CD4-positive, alpha-beta T cell (primary cell): ENCODE measurements around the gene DMXL2. TPM values are rescaled to one million over a fixed set of nuclear protein-coding genes. Genes with fewer than 3 reads are reported as not detected.
"Not testable (repeated sequence)": the region's sequence is repeated elsewhere in the genome, so short reads cannot be mapped to it uniquely, and the experiment has no call there.

Experiments used
- ATAC-seq: fragments of 200-7000 bp; cut with Tn5 transposase; one replicate; pipeline ENCODE4 v1.10.0; 2022; ENCODE audit warnings: mild to moderate bottlenecking; ENCODE audit not compliant: poor library complexity
- CTCF ChIA-PET: fragments of 350-600 bp; sonication (Branson Sonifier 250); formaldehyde crosslinking; loops from one replicate; lab custom pipeline; 2021; ENCODE audit warnings: antibody characterized with exemption, inconsistent platforms; lab: Charles Lee
- POLR2A ChIA-PET: fragments of 350-600 bp; sonication (Branson Sonifier 250); formaldehyde crosslinking; loops from one replicate; lab custom pipeline; 2021; ENCODE audit warnings: antibody characterized with exemption, inconsistent platforms; lab: Charles Lee
- DNase-seq, 14 experiments: peaks; one replicate each; pipeline ENCODE4 v3.0.0-alpha.2; 2013 to 2020; ENCODE audit warnings: mixed read lengths in 2 of 14
- H3K27ac ChIP-seq, 2 donors: one replicate each; pipeline versions ENCODE4 v1.5.1 to v1.7.0; 2013; ENCODE audit warnings: low read length in 2 of 2, low read depth in 1 of 2, mild to moderate bottlenecking in 1 of 2
- H3K27me3 ChIP-seq, 2 experiments: 1 replicate in 1 of 2; 2 replicates in 1 of 2; pipeline versions ENCODE4 v1.6.1 to v1.7.0; 2013; ENCODE audit warnings: low read length in 2 of 2, control low read depth in 1 of 2, mild to moderate bottlenecking in 1 of 2, moderate library complexity in 1 of 2; ENCODE audit not compliant: insufficient read depth in 2 of 2, control insufficient read depth in 1 of 2
- H3K36me3 ChIP-seq: one replicate; pipeline ENCODE4 v1.6.1; 2013; ENCODE audit warnings: low read length, control low read depth; ENCODE audit not compliant: insufficient read depth
- H3K4me1 ChIP-seq: one replicate; pipeline ENCODE4 v1.6.1; 2013; ENCODE audit warnings: low read length, control low read depth; ENCODE audit not compliant: insufficient read depth
- H3K4me3 ChIP-seq: one replicate; pipeline ENCODE4 v1.5.1; 2013; ENCODE audit warnings: mild to moderate bottlenecking, low read length, moderate library complexity
- H3K9me3 ChIP-seq, 2 experiments: 1 replicate in 1 of 2; 2 replicates in 1 of 2; pipeline versions ENCODE4 v1.6.1 to v1.7.0; 2013; ENCODE audit warnings: low read length in 2 of 2, mild to moderate bottlenecking in 2 of 2, control low read depth in 1 of 2, moderate library complexity in 1 of 2; ENCODE audit not compliant: control insufficient read depth in 1 of 2, insufficient read depth in 1 of 2
- H3K27ac Mint-ChIP-seq: one replicate; pipeline ENCODE4 v1.8.0; 2020; ENCODE audit warnings: mixed read lengths
- H3K27me3 Mint-ChIP-seq: one replicate; pipeline ENCODE4 v1.8.0; 2021; ENCODE audit warnings: mixed read lengths
- H3K36me3 Mint-ChIP-seq: one replicate; pipeline ENCODE4 v1.8.0; 2021; ENCODE audit warnings: low read depth, mixed read lengths
- H3K4me1 Mint-ChIP-seq: one replicate; pipeline ENCODE4 v1.8.0; 2021; ENCODE audit warnings: low read depth, mixed read lengths
- H3K4me3 Mint-ChIP-seq: one replicate; pipeline ENCODE4 v1.8.0; 2020; ENCODE audit warnings: mild to moderate bottlenecking, mixed read lengths
- H3K9me3 Mint-ChIP-seq: one replicate; pipeline ENCODE4 v1.8.0; 2020; ENCODE audit warnings: mixed read lengths
- CTCF ChIP-seq: fragments of 200-600 bp; IDR thresholded peaks from one replicate; pipeline ENCODE4 v1.8.0; 2022; ENCODE audit warnings: antibody characterized with exemption, mild to moderate bottlenecking
- intact Hi-C, 2 experiments: fragments of 100-400 bp; cut with DNase I in 1 of 2; cut with micrococcal nuclease in 1 of 2; formaldehyde crosslinking; loops; one replicate each; pipeline versions ENCODE4 v1.15.1 to v1.9.0; 2023 to 2025; cut with DNase I, micrococcal nuclease
- total RNA-seq, 174 experiments: library from RNA in 2 of 174; stranded (reverse) in 2 of 174; gene quantifications; one replicate each; pipeline ENCODE4 v1.2.3 and lab custom pipeline; 2021 to 2026

The DMXL2 gene
- total RNA-seq, 2 experiments from 2014 or later, result 4.7 to 5.5 TPM

- no peak overlapping the region for H3K4me3 Mint-ChIP-seq
- ChIA-PET CTCF (no interaction called here), POLR2A (no interaction called here)
- H3K4me1 ChIP-seq, result no peaks in the 10 kb centered on the region
- DNase-seq (no peak), ATAC-seq (no peak)
- no peaks in the 10 kb centered on the region for H3K27me3 ChIP-seq
- H3K27ac ChIP-seq, result no peak overlapping the region
- intact Hi-C loops, result no loop called here
- H3K4me1 Mint-ChIP-seq, result no peaks in the 10 kb centered on the region
- no peaks in the 10 kb centered on the region for H3K27me3 Mint-ChIP-seq
- peaks cover 35% of the 10 kb centered on the region for H3K36me3 Mint-ChIP-seq
- no peaks in the 10 kb centered on the region for H3K9me3 Mint-ChIP-seq
- no peak for TF ChIP-seq CTCF
- H3K27ac Mint-ChIP-seq, result no peak overlapping the region
- H3K9me3 ChIP-seq, result peaks cover 0 to 3% of the 10 kb centered on the region in 2 experiments
- H3K36me3 ChIP-seq, result no peaks in the 10 kb centered on the region
- H3K4me3 ChIP-seq, result no peak overlapping the region
Observed at GRCh38 chr15:51447855-51448621, 174.5 kb downstream of the DMXL2 start.

- ATAC-seq, H3K27ac ChIP-seq, H3K9me3 ChIP-seq, H3K27ac Mint-ChIP-seq, DNase-seq, POLR2A ChIA-PET, intact Hi-C loops, H3K4me1 Mint-ChIP-seq, H3K9me3 Mint-ChIP-seq, H3K27me3 ChIP-seq, H3K4me3 Mint-ChIP-seq, H3K27me3 Mint-ChIP-seq, H3K4me3 ChIP-seq, H3K4me1 ChIP-seq, H3K36me3 ChIP-seq, CTCF ChIA-PET: not testable (repeated sequence)
- peaks cover 24% of the 10 kb centered on the region for H3K36me3 Mint-ChIP-seq
Observed at GRCh38 chr15:51446029-51446744, 176.4 kb downstream of the DMXL2 start.

- TF ChIP-seq CTCF, result no peak
- Histone ChIP-seq H3K36me3 (no peaks in the 10 kb centered on the region), H3K27me3 (no peaks in the 10 kb centered on the region), H3K27ac (no peak overlapping the region), H3K9me3 (peaks cover 0 to 8% of the 10 kb centered on the region in 2 experiments), H3K4me3 (no peak overlapping the region), H3K4me1 (no peaks in the 10 kb centered on the region)
- CTCF ChIA-PET, result interaction anchor here (1.0 kb wide), 1 partner anchor 10 kb away, joined by 3 read pairs; no protein-coding TSS in a partner anchor
- H3K4me3 Mint-ChIP-seq, result no peak overlapping the region
- H3K27ac Mint-ChIP-seq, result no peak overlapping the region
- H3K27me3 Mint-ChIP-seq, result no peaks in the 10 kb centered on the region
- no peaks in the 10 kb centered on the region for H3K4me1 Mint-ChIP-seq
- no peak for DNase-seq
- peaks cover 12% of the 10 kb centered on the region for H3K36me3 Mint-ChIP-seq
- POLR2A ChIA-PET, result no interaction called here
- no peaks in the 10 kb centered on the region for H3K9me3 Mint-ChIP-seq
- no peak for ATAC-seq
- intact Hi-C loops, result no loop called here
Observed at GRCh38 chr15:51444807-51445206, 177.8 kb downstream of the DMXL2 start.
